K562 (cell line): ENCODE data around the gene CMTR1.

Source experiments
- EZH2 ChIP-seq: IDR thresholded peaks from 2 replicates; pipeline ENCODE4 v1.6.1; 2012; ENCODE audit warnings: low read depth, mild to moderate bottlenecking, inconsistent platforms, low read length, borderline replicate concordance
- NRF1 ChIP-seq, 2 experiments: fragments of 450-650 bp; IDR thresholded peaks in 1 of 2; conservative IDR thresholded peaks in 1 of 2; 2 replicates each; pipeline ENCODE4 v1.6.1; 2014; ENCODE audit warnings: mild to moderate bottlenecking in 2 of 2
- RAD51 ChIP-seq: fragments of 450-650 bp; IDR thresholded peaks from 2 replicates; pipeline ENCODE4 v1.7.1; 2016; ENCODE audit warnings: low read depth, mild to moderate bottlenecking, borderline replicate concordance
- SIRT6 ChIP-seq: IDR thresholded peaks from one replicate; pipeline ENCODE4 v1.6.1; 2012; ENCODE audit warnings: low read depth, mild to moderate bottlenecking, control low read depth, inconsistent platforms, low read length, moderate library complexity
- SMAD3 ChIP-seq: fragments of 450-650 bp; formaldehyde crosslinking; conservative IDR thresholded peaks from 2 replicates; pipeline ENCODE4 v1.4.0; 2020; ENCODE audit warnings: mild to moderate bottlenecking
- TF ChIP-seq, protein P1 (sequence below): sonication (generic); formaldehyde crosslinking; IDR thresholded peaks from 2 replicates; pipeline ENCODE4 v1.8.0; 2022; ENCODE audit warnings: mild to moderate bottlenecking, missing genetic modification reagents
- TF ChIP-seq, protein P2 (sequence below), 3 experiments: IDR thresholded peaks in 2 of 3; conservative IDR thresholded peaks in 1 of 3; 2 replicates each; pipeline ENCODE4 v1.5.1; 2011 to 2012; ENCODE audit warnings: low read length in 3 of 3, mild to moderate bottlenecking in 3 of 3, control low read depth in 2 of 3, improper control_type of control experiment in 1 of 3, inconsistent platforms in 1 of 3, low read depth in 1 of 3, mixed read lengths in 1 of 3, moderate library complexity in 1 of 3; ENCODE audit not compliant: insufficient read depth in 2 of 3
- TF ChIP-seq, protein P3 (sequence below): sonication (generic); formaldehyde crosslinking; IDR thresholded peaks from 2 replicates; pipeline ENCODE4 v1.8.0; 2023; ENCODE audit warnings: mild to moderate bottlenecking, missing genetic modification reagents

DNA sequence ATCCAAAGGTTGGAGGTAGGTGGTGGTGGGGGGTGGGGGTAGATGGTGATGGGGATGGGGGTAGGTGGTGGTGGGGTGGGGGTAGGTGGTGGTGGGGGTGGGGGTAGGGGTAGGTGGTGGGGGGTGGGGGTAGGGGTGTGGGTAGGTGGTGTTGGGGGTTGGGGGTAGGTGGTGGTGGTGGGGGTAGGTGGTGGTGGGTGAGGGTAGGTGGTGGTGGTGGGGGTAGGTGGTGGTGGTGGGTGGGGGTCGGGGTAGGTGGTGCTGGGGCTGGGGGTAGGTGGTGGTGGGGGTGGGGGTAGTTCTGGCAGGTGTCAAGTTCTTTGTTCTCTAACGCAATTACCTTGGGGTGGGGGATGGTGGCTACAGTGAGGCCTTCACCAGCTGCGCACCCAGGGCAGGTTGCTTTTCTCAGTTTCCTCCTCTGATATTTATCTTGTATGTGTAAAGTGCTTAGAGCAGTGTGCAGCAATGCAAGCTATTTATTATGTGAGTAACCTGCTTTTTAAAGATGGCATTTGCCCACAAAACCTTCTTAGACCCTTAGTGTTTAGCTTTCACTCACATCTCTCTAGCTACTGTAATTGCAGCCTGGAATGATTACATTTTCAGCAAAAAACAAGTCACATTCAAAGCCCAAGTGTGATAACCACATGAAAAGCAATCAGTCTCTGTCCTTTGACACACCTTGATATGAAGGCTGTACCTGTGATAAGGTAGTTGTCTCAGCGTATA, 74.8 kb downstream of the CMTR1 start:
- TF ChIP-seq NRF1 (conservative IDR thresholded peaks at IDR 0.05 in 1 of 2, IDR thresholded peaks at IDR 0.05 in 1 of 2): no peak
- TF ChIP-seq, protein P1, sequence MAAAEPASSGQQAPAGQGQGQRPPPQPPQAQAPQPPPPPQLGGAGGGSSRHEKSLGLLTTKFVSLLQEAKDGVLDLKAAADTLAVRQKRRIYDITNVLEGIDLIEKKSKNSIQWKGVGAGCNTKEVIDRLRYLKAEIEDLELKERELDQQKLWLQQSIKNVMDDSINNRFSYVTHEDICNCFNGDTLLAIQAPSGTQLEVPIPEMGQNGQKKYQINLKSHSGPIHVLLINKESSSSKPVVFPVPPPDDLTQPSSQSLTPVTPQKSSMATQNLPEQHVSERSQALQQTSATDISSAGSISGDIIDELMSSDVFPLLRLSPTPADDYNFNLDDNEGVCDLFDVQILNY (CRISPR knock-in tag): no peak
- no peak for TF ChIP-seq EZH2
- no peak for TF ChIP-seq SMAD3 (CRISPR knock-in tag)
- TF ChIP-seq, protein P2, sequence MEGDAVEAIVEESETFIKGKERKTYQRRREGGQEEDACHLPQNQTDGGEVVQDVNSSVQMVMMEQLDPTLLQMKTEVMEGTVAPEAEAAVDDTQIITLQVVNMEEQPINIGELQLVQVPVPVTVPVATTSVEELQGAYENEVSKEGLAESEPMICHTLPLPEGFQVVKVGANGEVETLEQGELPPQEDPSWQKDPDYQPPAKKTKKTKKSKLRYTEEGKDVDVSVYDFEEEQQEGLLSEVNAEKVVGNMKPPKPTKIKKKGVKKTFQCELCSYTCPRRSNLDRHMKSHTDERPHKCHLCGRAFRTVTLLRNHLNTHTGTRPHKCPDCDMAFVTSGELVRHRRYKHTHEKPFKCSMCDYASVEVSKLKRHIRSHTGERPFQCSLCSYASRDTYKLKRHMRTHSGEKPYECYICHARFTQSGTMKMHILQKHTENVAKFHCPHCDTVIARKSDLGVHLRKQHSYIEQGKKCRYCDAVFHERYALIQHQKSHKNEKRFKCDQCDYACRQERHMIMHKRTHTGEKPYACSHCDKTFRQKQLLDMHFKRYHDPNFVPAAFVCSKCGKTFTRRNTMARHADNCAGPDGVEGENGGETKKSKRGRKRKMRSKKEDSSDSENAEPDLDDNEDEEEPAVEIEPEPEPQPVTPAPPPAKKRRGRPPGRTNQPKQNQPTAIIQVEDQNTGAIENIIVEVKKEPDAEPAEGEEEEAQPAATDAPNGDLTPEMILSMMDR (IDR thresholded peaks at IDR 0.05 in 2 of 3, conservative IDR thresholded peaks at IDR 0.05 in 1 of 3; ENCODE audit: insufficient read depth in 2 of 3, low read depth in 1 of 3, low read length in 3 of 3): no peak
- TF ChIP-seq, protein P3, sequence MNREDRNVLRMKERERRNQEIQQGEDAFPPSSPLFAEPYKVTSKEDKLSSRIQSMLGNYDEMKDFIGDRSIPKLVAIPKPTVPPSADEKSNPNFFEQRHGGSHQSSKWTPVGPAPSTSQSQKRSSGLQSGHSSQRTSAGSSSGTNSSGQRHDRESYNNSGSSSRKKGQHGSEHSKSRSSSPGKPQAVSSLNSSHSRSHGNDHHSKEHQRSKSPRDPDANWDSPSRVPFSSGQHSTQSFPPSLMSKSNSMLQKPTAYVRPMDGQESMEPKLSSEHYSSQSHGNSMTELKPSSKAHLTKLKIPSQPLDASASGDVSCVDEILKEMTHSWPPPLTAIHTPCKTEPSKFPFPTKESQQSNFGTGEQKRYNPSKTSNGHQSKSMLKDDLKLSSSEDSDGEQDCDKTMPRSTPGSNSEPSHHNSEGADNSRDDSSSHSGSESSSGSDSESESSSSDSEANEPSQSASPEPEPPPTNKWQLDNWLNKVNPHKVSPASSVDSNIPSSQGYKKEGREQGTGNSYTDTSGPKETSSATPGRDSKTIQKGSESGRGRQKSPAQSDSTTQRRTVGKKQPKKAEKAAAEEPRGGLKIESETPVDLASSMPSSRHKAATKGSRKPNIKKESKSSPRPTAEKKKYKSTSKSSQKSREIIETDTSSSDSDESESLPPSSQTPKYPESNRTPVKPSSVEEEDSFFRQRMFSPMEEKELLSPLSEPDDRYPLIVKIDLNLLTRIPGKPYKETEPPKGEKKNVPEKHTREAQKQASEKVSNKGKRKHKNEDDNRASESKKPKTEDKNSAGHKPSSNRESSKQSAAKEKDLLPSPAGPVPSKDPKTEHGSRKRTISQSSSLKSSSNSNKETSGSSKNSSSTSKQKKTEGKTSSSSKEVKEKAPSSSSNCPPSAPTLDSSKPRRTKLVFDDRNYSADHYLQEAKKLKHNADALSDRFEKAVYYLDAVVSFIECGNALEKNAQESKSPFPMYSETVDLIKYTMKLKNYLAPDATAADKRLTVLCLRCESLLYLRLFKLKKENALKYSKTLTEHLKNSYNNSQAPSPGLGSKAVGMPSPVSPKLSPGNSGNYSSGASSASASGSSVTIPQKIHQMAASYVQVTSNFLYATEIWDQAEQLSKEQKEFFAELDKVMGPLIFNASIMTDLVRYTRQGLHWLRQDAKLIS (CRISPR knock-in tag): no peak
- no peak for TF ChIP-seq SIRT6
- TF ChIP-seq RAD51: no peak
